HepG2 (cell line): Measurements from ENCODE around the gene NCOA4. TPM values are rescaled to one million over a fixed set of nuclear protein-coding genes. Genes with fewer than 3 reads are reported as not detected.

Experiments
- FOXA1 ChIP-seq, 2 experiments: fragments of 450-650 bp in 1 of 2; sonication (generic) in 1 of 2; formaldehyde crosslinking in 1 of 2; IDR thresholded peaks; 2 replicates each; pipeline versions ENCODE4 v1.4.0 to v1.6.1; 2016 to 2020; ENCODE audit warnings: missing genetic modification reagents in 1 of 2
- KDM5A ChIP-seq: fragments of 200-600 bp; sonication (generic); IDR thresholded peaks from 2 replicates; pipeline ENCODE4 v1.7.0; 2018; ENCODE audit warnings: antibody characterized with exemption, mild to moderate bottlenecking, low read length, borderline replicate concordance
- MYPOP ChIP-seq: sonication (generic); formaldehyde crosslinking; IDR thresholded peaks from 2 replicates; pipeline ENCODE4 v1.8.1; 2023; ENCODE audit warnings: mild to moderate bottlenecking, moderate library complexity, missing genetic modification reagents
- PATZ1 ChIP-seq: sonication (generic); formaldehyde crosslinking; IDR thresholded peaks from 2 replicates; pipeline ENCODE4 v1.4.0; 2020; ENCODE audit warnings: missing genetic modification reagents
- TCF7 ChIP-seq: sonication (generic); IDR thresholded peaks from 2 replicates; pipeline ENCODE4 v1.6.1; 2016; ENCODE audit warnings: antibody characterized with exemption, low read depth
- TEAD2 ChIP-seq: sonication (generic); formaldehyde crosslinking; IDR thresholded peaks from 2 replicates; pipeline ENCODE4 v1.9.0; 2021; ENCODE audit warnings: missing genetic modification reagents
- TGIF2 ChIP-seq: IDR thresholded peaks from 2 replicates; pipeline ENCODE4 v1.6.1; 2016; ENCODE audit warnings: control low read depth, missing compliant biosample characterization
- ZNF205 ChIP-seq: IDR thresholded peaks from 2 replicates; pipeline ENCODE4 v1.6.1; 2018; ENCODE audit warnings: missing biosample characterization, missing genetic modification reagents
- ZNF331 ChIP-seq: sonication (generic); formaldehyde crosslinking; IDR thresholded peaks from 2 replicates; pipeline ENCODE4 v1.4.0; 2020; ENCODE audit warnings: missing genetic modification reagents
- ZNF597 ChIP-seq: sonication (generic); formaldehyde crosslinking; IDR thresholded peaks from 2 replicates; pipeline ENCODE4 v1.5.0; 2020; ENCODE audit warnings: missing genetic modification reagents
- ZNF644 ChIP-seq: IDR thresholded peaks from 2 replicates; pipeline ENCODE4 v1.6.1; 2016; ENCODE audit warnings: low read depth
- polyA plus RNA-seq, 8 experiments: library from polyadenylated mRNA; depleted of rRNA in 3 of 8; stranded (reverse) in 7 of 8; unstranded in 1 of 8; fragments of >200 nt; fragmentation: Illumina TruSeq in 4 of 8; extraction: Trizol in 4 of 8; gene quantifications; 2 replicates each; pipeline versions ENCODE4 v1.2.1 to v1.2.3, GENCODE V29; 2011 to 2016; ENCODE audit warnings: low read depth in 4 of 8, missing spikeins in 1 of 8, mixed read lengths in 1 of 8; ENCODE audit not compliant: insufficient read depth in 1 of 8
- total RNA-seq, 5 experiments: library from RNA; depleted of rRNA; stranded (reverse); fragments of >200 nt; fragmentation: Illumina TruSeq; extraction: Trizol; gene quantifications; 2 replicates each; pipeline ENCODE4 v1.2.3, GENCODE V29; 2016; ENCODE audit warnings: low read depth in 1 of 5
- TF ChIP-seq, protein P1 (sequence below): IDR thresholded peaks from 2 replicates; pipeline ENCODE4 v1.6.1; 2012; ENCODE audit warnings: low read depth, low read length, improper control_type of control experiment
- TF ChIP-seq, protein P2 (sequence below): sonication (generic); formaldehyde crosslinking; IDR thresholded peaks from 2 replicates; pipeline ENCODE4 v1.4.0; 2020; ENCODE audit warnings: missing genetic modification reagents
- TF ChIP-seq, protein P3 (sequence below): sonication (generic); formaldehyde crosslinking; IDR thresholded peaks from 2 replicates; pipeline ENCODE4 v1.9.0; 2021; ENCODE audit warnings: mild to moderate bottlenecking, missing genetic modification reagents

NCOA4 gene
- total and polyA plus RNA-seq, 2 of the 13 experiments (the other 11 are each of a cell fraction or from before 2014, with no cell fraction given) = 306 to 400 TPM

DNA sequence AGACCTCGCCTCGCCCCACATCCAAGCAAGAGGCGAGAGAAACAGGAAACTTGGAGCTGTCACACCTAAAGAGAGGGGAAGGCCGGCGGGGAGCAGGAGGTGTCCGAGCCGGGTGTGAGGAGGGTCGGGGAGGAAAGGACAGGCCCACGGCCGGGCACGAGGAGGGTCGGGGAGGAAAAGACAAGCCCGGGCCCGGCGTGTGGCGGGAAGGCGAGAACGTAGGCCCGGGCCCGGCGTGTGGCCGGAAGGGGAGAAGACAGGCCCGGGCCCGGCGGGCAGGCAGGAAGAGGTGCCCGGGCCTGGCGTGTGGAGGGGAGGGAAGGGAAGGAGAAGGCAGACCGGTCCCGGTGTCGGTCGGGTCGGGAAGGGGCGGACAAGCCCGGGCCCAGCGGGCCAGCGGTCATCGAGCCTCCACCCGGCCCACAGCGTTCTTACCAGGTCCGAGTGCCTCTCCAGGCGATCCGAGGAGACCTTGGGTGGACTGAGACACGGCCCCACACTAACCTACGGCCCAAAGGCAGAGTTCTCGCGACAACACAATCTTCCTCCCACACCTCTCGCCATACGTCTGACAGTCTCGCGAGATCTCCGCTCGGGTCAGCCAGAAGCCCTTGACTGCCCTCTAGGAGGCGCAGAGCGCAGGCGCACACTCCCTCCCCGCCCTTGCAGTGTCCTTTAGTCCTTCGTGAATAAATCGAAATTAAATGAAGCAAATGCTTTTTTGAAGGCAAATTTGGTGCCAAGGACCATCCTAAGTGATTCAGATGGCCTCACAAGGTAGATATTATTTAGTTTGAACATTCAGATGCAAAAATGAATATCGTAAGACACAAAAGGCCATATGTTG lies at the start of gene NCOA4 (continued):
- TF ChIP-seq FOXA1 (IDR thresholded peaks at IDR 0.05) = no peak
- TF ChIP-seq FOXA1 (CRISPR knock-in tag; IDR thresholded peaks at IDR 0.05) = no peak; the same call in 1 of the 2 replicates
- peak; percentile 19; the same call in 1 of the 2 replicates for TF ChIP-seq PATZ1 (CRISPR knock-in tag)
- TF ChIP-seq ZNF205 (CRISPR knock-in tag) = no peak
- TF ChIP-seq ZNF331 (CRISPR knock-in tag) = no peak
- TF ChIP-seq TEAD2 (CRISPR knock-in tag) = 0 out of 2 replicates have a peak, but pooled peaks have one; percentile 22
- peak; percentile 77 for TF ChIP-seq TGIF2 (CRISPR knock-in tag)
- 0 out of 2 replicates have a peak, but pooled peaks have one; percentile 18 for TF ChIP-seq ZNF644 (CRISPR knock-in tag)
- no peak for TF ChIP-seq TCF7
- no peak for TF ChIP-seq ZNF597
- TF ChIP-seq, protein P1, sequence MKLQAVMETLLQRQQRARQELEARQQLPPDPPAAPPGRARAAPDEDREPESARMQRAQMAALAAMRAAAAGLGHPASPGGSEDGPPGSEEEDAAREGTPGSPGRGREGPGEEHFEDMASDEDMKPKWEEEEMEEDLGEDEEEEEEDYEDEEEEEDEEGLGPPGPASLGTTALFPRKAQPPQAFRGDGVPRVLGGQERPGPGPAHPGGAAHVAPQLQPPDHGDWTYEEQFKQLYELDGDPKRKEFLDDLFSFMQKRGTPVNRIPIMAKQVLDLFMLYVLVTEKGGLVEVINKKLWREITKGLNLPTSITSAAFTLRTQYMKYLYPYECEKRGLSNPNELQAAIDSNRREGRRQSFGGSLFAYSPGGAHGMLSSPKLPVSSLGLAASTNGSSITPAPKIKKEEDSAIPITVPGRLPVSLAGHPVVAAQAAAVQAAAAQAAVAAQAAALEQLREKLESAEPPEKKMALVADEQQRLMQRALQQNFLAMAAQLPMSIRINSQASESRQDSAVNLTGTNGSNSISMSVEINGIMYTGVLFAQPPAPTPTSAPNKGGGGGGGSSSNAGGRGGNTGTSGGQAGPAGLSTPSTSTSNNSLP = peak; percentile 30; the same call in 1 of the 2 replicates
- TF ChIP-seq, protein P2, sequence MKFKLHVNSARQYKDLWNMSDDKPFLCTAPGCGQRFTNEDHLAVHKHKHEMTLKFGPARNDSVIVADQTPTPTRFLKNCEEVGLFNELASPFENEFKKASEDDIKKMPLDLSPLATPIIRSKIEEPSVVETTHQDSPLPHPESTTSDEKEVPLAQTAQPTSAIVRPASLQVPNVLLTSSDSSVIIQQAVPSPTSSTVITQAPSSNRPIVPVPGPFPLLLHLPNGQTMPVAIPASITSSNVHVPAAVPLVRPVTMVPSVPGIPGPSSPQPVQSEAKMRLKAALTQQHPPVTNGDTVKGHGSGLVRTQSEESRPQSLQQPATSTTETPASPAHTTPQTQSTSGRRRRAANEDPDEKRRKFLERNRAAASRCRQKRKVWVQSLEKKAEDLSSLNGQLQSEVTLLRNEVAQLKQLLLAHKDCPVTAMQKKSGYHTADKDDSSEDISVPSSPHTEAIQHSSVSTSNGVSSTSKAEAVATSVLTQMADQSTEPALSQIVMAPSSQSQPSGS (CRISPR knock-in tag) = no peak
- peak; percentile 82; the same call in 1 of the 2 replicates for TF ChIP-seq KDM5A
- peak; percentile 79 for TF ChIP-seq MYPOP (CRISPR knock-in tag)
- TF ChIP-seq, protein P3, sequence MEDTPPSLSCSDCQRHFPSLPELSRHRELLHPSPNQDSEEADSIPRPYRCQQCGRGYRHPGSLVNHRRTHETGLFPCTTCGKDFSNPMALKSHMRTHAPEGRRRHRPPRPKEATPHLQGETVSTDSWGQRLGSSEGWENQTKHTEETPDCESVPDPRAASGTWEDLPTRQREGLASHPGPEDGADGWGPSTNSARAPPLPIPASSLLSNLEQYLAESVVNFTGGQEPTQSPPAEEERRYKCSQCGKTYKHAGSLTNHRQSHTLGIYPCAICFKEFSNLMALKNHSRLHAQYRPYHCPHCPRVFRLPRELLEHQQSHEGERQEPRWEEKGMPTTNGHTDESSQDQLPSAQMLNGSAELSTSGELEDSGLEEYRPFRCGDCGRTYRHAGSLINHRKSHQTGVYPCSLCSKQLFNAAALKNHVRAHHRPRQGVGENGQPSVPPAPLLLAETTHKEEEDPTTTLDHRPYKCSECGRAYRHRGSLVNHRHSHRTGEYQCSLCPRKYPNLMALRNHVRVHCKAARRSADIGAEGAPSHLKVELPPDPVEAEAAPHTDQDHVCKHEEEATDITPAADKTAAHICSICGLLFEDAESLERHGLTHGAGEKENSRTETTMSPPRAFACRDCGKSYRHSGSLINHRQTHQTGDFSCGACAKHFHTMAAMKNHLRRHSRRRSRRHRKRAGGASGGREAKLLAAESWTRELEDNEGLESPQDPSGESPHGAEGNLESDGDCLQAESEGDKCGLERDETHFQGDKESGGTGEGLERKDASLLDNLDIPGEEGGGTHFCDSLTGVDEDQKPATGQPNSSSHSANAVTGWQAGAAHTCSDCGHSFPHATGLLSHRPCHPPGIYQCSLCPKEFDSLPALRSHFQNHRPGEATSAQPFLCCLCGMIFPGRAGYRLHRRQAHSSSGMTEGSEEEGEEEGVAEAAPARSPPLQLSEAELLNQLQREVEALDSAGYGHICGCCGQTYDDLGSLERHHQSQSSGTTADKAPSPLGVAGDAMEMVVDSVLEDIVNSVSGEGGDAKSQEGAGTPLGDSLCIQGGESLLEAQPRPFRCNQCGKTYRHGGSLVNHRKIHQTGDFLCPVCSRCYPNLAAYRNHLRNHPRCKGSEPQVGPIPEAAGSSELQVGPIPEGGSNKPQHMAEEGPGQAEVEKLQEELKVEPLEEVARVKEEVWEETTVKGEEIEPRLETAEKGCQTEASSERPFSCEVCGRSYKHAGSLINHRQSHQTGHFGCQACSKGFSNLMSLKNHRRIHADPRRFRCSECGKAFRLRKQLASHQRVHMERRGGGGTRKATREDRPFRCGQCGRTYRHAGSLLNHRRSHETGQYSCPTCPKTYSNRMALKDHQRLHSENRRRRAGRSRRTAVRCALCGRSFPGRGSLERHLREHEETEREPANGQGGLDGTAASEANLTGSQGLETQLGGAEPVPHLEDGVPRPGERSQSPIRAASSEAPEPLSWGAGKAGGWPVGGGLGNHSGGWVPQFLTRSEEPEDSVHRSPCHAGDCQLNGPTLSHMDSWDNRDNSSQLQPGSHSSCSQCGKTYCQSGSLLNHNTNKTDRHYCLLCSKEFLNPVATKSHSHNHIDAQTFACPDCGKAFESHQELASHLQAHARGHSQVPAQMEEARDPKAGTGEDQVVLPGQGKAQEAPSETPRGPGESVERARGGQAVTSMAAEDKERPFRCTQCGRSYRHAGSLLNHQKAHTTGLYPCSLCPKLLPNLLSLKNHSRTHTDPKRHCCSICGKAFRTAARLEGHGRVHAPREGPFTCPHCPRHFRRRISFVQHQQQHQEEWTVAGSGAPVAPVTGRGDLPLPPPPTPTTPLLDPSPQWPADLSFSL = no peak
